Effector memory CD4-positive, alpha-beta T cell (primary cell): Measurements from ENCODE around the gene WASHC2C.
"Not testable (repeated sequence)": the region's sequence is repeated elsewhere in the genome, so short reads cannot be mapped to it uniquely, and the experiment has no call there.

Source experiments
- DNase-seq, 3 donors: peaks; one replicate each; pipeline ENCODE4 v3.0.0-alpha.2; 2020
- H3K27ac ChIP-seq: 2 replicates; pipeline ENCODE4 v1.7.0; 2013; ENCODE audit warnings: mild to moderate bottlenecking, low read length, moderate library complexity; ENCODE audit not compliant: insufficient read depth, poor library complexity, severe bottlenecking
- H3K27me3 ChIP-seq: replicated peaks from 2 replicates; pipeline ENCODE4 v1.7.0; 2013; ENCODE audit warnings: mild to moderate bottlenecking, low read length; ENCODE audit not compliant: insufficient read depth, control insufficient read depth, poor library complexity, severe bottlenecking
- H3K36me3 ChIP-seq: 2 replicates; pipeline ENCODE4 v1.7.0; 2013; ENCODE audit warnings: mild to moderate bottlenecking, low read length, moderate library complexity; ENCODE audit not compliant: control insufficient read depth, insufficient read depth
- H3K4me1 ChIP-seq: 2 replicates; pipeline ENCODE4 v1.7.0; 2013; ENCODE audit warnings: low read length, mild to moderate bottlenecking; ENCODE audit not compliant: control insufficient read depth, insufficient read depth, poor library complexity, severe bottlenecking
- H3K4me3 ChIP-seq: 2 replicates; pipeline ENCODE4 v1.7.0; 2013; ENCODE audit warnings: low read length, low read depth, mild to moderate bottlenecking; ENCODE audit not compliant: insufficient read depth, poor library complexity, severe bottlenecking
- H3K9me3 ChIP-seq: 2 replicates; pipeline ENCODE4 v1.7.0; 2013; ENCODE audit warnings: mild to moderate bottlenecking, low read length, moderate library complexity; ENCODE audit not compliant: control insufficient read depth

Gene WASHC2C

DNA sequence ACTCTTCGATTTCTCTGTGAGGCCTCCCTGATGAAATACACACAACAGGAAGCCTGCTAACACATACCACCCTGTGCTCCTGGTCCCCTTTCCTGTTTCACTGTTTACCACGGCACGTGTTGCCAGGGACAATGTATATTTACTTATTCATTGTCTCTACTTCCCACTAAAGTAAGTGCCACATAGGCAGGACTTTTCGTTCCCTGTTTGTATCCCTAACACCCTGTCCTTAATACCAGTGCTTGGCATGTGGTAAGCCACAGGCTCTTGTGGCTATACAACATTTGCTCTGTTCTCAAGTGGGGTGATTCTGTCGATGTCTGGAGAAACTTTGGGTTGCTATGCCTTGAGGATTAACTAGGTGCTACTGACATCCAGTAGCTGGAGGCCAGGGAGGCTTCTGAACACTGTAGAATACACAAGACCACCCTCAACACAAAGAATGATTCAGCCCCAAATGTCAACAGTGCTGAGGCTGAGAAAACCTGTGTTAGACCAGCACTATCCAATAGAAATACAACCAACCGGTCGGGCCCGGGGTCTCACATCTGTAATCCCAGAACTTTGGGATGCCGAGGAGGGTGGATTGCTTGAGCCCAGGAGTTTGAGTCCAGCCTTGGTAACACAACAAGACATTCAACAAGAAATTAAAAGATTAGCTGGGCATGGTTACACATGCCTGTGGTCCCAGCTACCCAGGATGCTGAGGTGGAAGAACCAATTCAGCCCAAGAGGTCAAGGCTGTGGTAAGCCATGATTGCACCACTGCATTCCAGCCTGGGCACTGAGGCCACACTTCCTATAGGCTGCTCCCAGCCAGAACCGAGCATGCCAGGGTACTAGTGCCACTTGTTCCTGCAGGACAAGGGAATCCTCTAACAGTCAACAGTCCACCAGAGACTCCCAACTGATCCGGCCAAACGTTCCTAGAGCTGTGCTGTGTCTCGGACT is 76.3 kb downstream of the WASHC2C start:
- not testable (repeated sequence) for H3K4me3 ChIP-seq, H3K36me3 ChIP-seq, H3K4me1 ChIP-seq, H3K9me3 ChIP-seq, H3K27me3 ChIP-seq, DNase-seq, H3K27ac ChIP-seq

DNA sequence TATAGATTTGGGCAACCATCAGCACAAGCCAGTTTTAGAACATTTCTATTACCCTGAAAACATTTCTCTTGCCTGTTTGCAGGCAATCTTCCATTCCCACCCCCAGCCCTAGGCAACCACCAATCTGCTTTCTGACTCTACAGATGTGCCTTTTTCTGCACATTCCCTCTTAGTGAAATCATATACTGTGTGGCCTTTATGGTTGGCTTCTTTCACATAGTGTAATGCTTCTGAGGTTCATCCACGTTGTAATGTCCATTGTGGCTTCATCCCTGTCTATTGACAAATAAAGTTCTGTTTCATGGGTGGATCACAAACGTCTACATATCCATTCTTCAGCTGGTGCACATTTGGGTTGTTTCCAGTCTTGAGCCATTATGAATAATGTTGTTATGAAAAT is 77.9 kb downstream of the WASHC2C start:
- not testable (repeated sequence) for H3K4me3 ChIP-seq, H3K27me3 ChIP-seq, H3K36me3 ChIP-seq, H3K27ac ChIP-seq, DNase-seq, H3K9me3 ChIP-seq, H3K4me1 ChIP-seq

DNA sequence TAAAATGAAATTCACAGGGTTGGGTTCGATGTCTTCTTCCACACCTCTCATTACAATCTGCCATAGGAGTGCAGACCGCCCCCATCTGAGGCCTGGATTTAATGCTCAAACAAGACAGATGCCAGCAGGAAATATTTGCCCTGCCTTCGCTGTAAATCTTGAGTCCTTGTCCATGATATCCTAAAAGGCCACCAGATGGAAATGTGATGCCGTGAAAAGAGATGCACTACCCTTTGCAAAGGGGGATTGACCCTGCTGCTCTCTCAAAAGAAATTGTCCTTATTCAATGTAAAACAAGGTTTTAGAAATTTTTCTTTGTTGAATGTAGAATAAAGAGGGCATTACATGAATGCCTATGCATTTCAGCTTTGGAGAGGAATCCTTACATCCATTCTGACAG is 82.8 kb downstream of the WASHC2C start:
- Histone ChIP-seq H3K27ac (no peak overlapping the region), H3K27me3 (no peaks in the 10 kb centered on the region), H3K4me1 (no peaks in the 10 kb centered on the region), H3K9me3 (no peaks in the 10 kb centered on the region), H3K36me3 (no peaks in the 10 kb centered on the region), H3K4me3 (no peak overlapping the region)
- DNase-seq = no peak

DNA sequence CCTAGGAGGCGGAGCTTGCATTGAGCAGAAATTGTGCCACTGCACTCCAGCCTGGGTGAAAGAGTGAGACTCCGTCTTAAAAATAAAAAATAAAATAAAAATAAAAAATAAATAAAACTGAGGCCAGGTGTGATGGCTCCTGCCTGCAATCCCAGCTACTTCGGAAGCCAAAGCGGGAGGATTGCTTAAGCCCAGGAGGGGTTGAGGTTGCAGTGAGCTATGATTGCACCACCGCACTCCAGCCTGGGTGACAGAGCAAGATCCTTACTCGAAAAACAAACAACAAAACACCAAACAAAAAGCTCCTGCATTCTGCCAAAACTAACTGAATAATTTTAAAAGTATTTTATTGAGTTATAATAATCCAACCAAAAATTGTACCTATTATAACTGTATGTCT is 84.0 kb downstream of the WASHC2C start:
- H3K4me3 ChIP-seq = no peak overlapping the region
- no peak overlapping the region for H3K27ac ChIP-seq
- no peaks in the 10 kb centered on the region for H3K36me3 ChIP-seq
- no peaks in the 10 kb centered on the region for H3K9me3 ChIP-seq
- no peaks in the 10 kb centered on the region for H3K4me1 ChIP-seq
- no peak for DNase-seq
- no peaks in the 10 kb centered on the region for H3K27me3 ChIP-seq

DNA sequence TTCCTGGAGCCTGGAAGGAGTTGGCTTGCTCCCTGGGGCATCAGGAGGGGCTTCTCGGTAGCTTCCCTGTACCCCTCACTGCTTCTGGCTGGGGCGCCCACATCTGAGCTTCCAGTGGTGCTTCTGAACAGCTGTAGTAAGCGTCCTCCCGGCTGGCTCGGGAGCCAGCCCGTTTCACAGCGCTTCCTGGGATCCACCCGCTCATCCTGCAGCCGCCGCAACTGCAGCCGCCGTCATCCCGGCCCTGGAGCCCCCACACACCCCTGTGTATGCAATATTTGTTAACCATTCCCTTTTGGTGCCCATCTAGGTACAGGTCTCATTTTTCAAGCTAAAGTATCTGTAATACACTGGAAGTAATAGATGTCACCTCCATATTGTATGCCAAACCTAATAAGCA is 85.9 kb downstream of the WASHC2C start:
- not testable (repeated sequence) for H3K27ac ChIP-seq, H3K9me3 ChIP-seq

DNA sequence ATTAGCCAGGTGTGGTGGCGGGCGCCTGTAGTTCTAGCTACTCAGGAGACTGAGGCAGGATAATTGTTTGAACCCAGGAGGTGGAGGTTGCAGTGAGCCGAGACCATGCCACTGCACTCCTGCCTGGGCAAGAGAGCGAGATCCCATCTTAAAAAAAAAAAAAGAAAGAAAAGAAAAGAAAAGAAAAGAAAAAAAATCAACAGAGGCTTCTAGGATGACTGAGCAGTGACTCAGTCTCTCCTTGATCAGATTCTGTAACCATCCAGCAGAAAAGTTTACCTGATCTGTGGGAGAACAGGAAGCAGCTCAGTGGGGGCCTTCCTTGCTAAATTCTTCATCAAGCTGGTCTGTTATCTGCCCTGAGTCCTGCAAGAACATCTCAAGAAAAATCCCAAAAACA is 87.1 kb downstream of the WASHC2C start:
- H3K27ac ChIP-seq, H3K27me3 ChIP-seq, H3K36me3 ChIP-seq, H3K9me3 ChIP-seq, DNase-seq, H3K4me3 ChIP-seq, H3K4me1 ChIP-seq: not testable (repeated sequence)

More for the DNA sequence above, 85.9 kb downstream of the WASHC2C start:
- H3K4me1 ChIP-seq, H3K36me3 ChIP-seq, DNase-seq, H3K27me3 ChIP-seq, H3K4me3 ChIP-seq: not testable (repeated sequence)

DNA sequence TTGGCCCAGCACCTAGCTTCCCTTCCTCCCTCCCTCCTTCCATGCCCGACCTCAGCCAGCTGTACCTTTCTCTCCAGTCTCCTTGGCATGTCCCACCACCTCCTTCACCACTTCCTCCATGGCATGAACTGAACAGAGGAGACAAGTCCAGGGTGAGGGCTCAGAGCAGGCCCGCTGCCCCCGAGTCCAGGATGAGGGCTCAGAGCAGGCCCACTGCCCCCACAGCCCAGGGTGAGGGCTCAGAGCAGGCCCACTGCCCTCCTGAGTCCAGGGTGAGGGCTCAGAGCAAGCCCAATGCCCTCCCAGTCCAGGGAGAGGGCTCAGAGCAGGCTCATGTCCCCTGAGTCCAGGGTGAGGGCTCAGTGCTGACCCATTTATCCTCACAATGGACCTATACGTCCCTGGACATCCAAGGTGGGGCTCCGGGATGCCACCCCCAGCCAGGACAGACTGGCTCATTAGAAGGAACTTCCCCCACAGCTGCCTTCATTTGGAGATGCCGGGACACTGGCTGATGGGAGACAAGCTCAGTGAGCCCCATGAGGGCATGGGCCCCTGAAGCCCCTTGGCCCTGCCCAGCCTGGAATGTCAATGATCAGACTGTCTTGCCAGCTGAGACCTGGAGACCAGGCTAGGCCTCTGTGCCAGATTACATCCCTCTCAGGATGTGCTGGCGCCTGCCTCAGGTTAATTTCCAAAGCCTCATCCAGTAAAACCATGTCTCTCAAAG is 90.2 kb downstream of the WASHC2C start:
- H3K36me3 ChIP-seq = no peaks in the 10 kb centered on the region
- H3K4me1 ChIP-seq = no peaks in the 10 kb centered on the region
- no peaks in the 10 kb centered on the region for H3K9me3 ChIP-seq
- H3K27ac ChIP-seq = no peak overlapping the region
- no peak for DNase-seq
- no peak overlapping the region for H3K4me3 ChIP-seq
- no peaks in the 10 kb centered on the region for H3K27me3 ChIP-seq

DNA sequence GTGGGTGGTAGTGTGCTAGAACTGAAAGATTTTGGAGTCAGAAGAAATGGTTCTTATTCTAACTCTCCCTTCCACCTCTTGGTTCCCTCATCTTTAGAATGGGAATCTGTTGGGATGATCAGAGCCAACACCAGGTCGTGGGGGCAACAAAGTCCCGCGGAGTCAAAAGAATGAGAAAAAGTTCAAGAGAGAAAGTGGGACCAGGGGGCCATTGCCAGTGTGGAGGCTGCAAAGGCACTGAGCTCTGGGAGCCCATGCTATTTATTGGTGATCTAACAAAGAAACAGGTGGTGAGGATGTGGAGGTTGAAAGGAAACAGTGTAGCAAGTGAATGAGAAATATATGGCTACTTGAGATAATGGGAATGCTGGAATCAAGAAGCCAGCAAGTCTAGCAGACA is 90.8 kb downstream of the WASHC2C start:
- H3K27me3 ChIP-seq = no peaks in the 10 kb centered on the region
- DNase-seq = no peak

DNA sequence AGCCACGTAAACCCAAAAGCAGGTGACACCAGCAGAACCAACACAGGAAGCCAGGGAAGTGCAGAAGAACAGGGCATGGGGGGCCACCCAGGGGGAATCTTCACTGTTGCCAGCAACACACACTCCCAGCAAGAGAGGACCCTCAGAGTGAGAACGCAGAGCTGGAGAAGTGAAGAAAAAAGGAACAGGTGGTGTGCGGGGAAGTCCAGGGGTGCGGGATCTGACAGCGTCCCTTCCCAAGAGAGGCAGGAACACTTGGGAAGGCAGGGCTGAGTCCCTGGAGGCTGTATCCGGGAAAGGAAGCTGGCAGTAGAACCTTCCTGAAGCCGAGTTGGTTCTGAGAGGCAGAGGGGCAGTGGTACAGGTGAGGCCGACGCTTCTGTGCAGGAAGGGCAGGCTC is 92.5 kb downstream of the WASHC2C start:
- no peak for DNase-seq
- no peaks in the 10 kb centered on the region for H3K4me1 ChIP-seq
- no peaks in the 10 kb centered on the region for H3K36me3 ChIP-seq

More for the DNA sequence above, 90.8 kb downstream of the WASHC2C start:
- Histone ChIP-seq H3K36me3 (no peaks in the 10 kb centered on the region), H3K4me3 (no peak overlapping the region), H3K27ac (no peak overlapping the region), H3K4me1 (no peaks in the 10 kb centered on the region), H3K9me3 (no peaks in the 10 kb centered on the region)

More for the DNA sequence above, 92.5 kb downstream of the WASHC2C start:
- Histone ChIP-seq H3K9me3 (no peaks in the 10 kb centered on the region), H3K4me3 (no peak overlapping the region), H3K27ac (no peak overlapping the region), H3K27me3 (no peaks in the 10 kb centered on the region)
